ENCODE measurements around the gene AMZ1. TPM values are rescaled to one million over a fixed set of nuclear protein-coding genes. Genes with fewer than 3 reads are reported as not detected.

AMZ1 gene
- total and polyA plus RNA-seq, 10 of the 15 experiments (the other 5 are each of a cell fraction or from before 2014, with no cell fraction given) = 0.02 to 2.0 (median 0.69) TPM

- no peak for TF ChIP-seq MYC (IDR thresholded peaks at IDR 0.05; ENCODE audit: insufficient read depth, insufficient read length, insufficient replicate concordance, low read length, severe bottlenecking)
Measured at GRCh38 chr7:2708041-2708440, 20.0 kb downstream of the AMZ1 start (continued).

DNA sequence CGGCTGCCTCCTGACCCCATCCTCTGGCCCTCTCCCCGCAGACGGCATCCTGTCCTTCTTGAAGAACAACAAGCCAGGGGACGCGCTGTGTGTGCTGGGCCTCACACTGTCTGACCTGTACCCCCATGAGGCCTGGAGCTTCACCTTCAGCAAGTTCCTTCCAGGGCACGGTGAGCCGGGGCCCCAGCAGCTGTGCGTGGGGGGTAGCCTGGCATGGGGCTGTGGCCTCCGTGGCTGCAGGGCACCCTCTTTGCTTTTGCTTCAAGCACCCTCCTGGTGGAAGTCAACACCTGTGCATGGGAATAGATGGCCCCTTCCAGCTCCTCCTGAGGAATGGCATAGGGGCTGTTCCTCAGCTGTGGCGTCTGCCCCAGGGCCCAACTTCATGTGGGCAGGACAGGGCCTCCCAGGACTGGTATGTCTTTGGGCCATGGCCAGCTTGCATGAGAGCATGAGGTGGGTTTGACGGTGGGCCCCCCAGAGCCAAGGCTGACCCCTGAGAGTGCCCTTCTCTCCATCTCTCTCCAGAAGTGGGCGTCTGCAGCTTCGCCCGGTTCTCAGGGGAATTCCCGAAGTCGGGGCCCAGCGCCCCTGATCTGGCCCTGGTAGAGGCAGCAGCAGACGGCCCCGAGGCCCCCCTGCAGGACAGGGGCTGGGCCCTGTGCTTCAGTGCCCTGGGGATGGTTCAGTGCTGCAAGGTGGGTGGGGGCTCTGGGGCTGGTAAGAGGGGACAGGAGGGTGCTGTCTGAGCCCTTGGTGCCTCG is 20.7 kb downstream of the AMZ1 start:
- POLR2A ChIA-PET = interaction anchor here (0.7 to 3.8 kb wide), 7 partner anchors 9 to 72 kb away, joined by 3 to 36 read pairs (median 7); partner anchors contain the start of gene AMZ1

More for the DNA sequence above, 20.7 kb downstream of the AMZ1 start:
- DNase-seq (ENCODE audit: low read depth, low spot score) (no peak), FAIRE-seq (no peak), ATAC-seq (peak; percentile 1)
- H3K4me1 ChIP-seq (ENCODE audit: control insufficient read depth, insufficient read depth, low read length) = peaks cover 27% of the 10 kb centered on the region
- H3K27me3 ChIP-seq (replicated peaks in 1 of 2; ENCODE audit: control insufficient read depth in 2 of 2, insufficient read depth in 2 of 2, low read length in 1 of 2) = no peaks in the 10 kb centered on the region
- TF ChIP-seq FOXK2 (IDR thresholded peaks at IDR 0.05) (no peak), SREBF1 (IDR thresholded peaks at IDR 0.05; ENCODE audit: low read length) (no peak), PAX8 (IDR thresholded peaks at IDR 0.05) (no peak), CHD1 (IDR thresholded peaks at IDR 0.05; ENCODE audit: low read depth, low read length) (no peak), MTA2 (IDR thresholded peaks at IDR 0.05; ENCODE audit: low read depth) (no peak), NFXL1 (IDR thresholded peaks at IDR 0.05; ENCODE audit: borderline replicate concordance) (no peak), RELA (IDR thresholded peaks at IDR 0.05; ENCODE audit: borderline replicate concordance, partially characterized antibody) (no peak), YBX1 (IDR thresholded peaks at IDR 0.05) (no peak), PBX3 (IDR thresholded peaks at IDR 0.05; ENCODE audit: insufficient replicate concordance, low read depth, low read length) (no peak)
- TF ChIP-seq, protein P1, sequence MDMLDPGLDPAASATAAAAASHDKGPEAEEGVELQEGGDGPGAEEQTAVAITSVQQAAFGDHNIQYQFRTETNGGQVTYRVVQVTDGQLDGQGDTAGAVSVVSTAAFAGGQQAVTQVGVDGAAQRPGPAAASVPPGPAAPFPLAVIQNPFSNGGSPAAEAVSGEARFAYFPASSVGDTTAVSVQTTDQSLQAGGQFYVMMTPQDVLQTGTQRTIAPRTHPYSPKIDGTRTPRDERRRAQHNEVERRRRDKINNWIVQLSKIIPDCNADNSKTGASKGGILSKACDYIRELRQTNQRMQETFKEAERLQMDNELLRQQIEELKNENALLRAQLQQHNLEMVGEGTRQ (IDR thresholded peaks at IDR 0.05; ENCODE audit: borderline replicate concordance, low read depth, low read length) = no peak
- TF ChIP-seq, protein P2, sequence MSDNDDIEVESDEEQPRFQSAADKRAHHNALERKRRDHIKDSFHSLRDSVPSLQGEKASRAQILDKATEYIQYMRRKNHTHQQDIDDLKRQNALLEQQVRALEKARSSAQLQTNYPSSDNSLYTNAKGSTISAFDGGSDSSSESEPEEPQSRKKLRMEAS (IDR thresholded peaks at IDR 0.05; ENCODE audit: low read depth, low read length) = no peak
- H3K9me3 ChIP-seq (replicated peaks; ENCODE audit: control insufficient read depth, insufficient read depth, low read length) = no peaks in the 10 kb centered on the region
- in situ Hi-C loops (cut with MboI) (no loop called here), intact Hi-C loops (cut with micrococcal nuclease; ENCODE audit: unreplicated experiment) (loop anchor here (1.0 to 2.0 kb wide), 3 partner anchors 37 to 142 kb away; no protein-coding TSS in a partner anchor)
- RAD21 ChIA-PET (ENCODE audit: unreplicated experiment) = interaction anchor here (0.6 to 4.8 kb wide), 21 partner anchors 9 to 257 kb away, joined by 3 to 89 read pairs (median 6); partner anchors contain the start of genes AMZ1 and TTYH3
- H3K4me2 ChIP-seq (ENCODE audit: control insufficient read depth, insufficient read depth) = peak overlapping the region; percentile 98
- no peaks in the 10 kb centered on the region for H3K79me2 ChIP-seq (ENCODE audit: control insufficient read depth, insufficient read depth, low read length)
- SMC1A ChIA-PET (ENCODE audit: uncharacterized antibody, unreplicated experiment) = interaction anchor here (0.9 to 11.6 kb wide), 14 partner anchors 7 to 225 kb away, joined by 3 to 113 read pairs (median 13); partner anchors contain the start of gene AMZ1
- WGBS (ENCODE audit: insufficient coverage, insufficient replicate concordance, low lambda C conversion rate, missing lambda C conversion rate) = 51% methylated on average over 18 of the region's 20 CpGs
- H3K27ac ChIP-seq (ENCODE audit: control insufficient read depth, insufficient read depth) = 0 out of 2 replicates have a peak overlapping the region, but pooled peaks have one; percentile 89
- peak overlapping the region; percentile 70; the same call in 1 of the 2 replicates for H3K9ac ChIP-seq (ENCODE audit: control insufficient read depth, insufficient read depth, low read length)
- no peaks in the 10 kb centered on the region for H4K20me1 ChIP-seq (ENCODE audit: control insufficient read depth, insufficient read depth)
- H3K4me3 ChIP-seq = no peak overlapping the region
- CTCF ChIA-PET = interaction anchor here (0.6 to 8.3 kb wide), 30 partner anchors 10 to 258 kb away, joined by 3 to 154 read pairs (median 14); partner anchors contain the start of gene AMZ1
- H3K36me3 ChIP-seq (ENCODE audit: control insufficient read depth in 2 of 2, insufficient read depth in 2 of 2, low read length in 1 of 2) = no peaks in the 10 kb centered on the region; a peak in 2 of 4 replicates
- BruUV-seq (replicated peaks) = no TSS peak
- peak overlapping the region; percentile 96 for H2AFZ ChIP-seq (ENCODE audit: control insufficient read depth, low read depth, low read length)

All from GM12878 (cell line).